ENCODE measurements around the gene SESN1.

DNA sequence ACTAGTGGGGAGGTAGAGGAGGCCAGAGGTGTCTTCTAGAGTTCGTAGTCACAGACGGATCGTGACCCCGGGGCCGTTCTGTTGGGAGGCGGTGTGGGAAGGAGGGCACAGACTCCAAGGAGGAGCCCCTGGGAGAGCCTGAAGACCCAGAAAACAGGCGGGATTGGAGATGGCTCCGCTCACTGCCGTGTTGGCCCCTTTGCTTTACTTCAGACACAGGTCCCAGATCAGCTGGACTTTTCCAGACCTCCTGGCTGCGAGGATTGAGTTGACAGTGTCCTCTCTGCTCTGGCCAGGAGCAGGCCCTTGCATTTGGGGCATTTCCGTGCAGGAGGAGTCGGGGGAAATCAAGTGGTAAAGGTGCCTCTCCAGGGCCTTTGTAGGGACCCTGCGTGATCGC is 133.6 kb downstream of the SESN1 start:
- TF ChIP-seq, protein P1, sequence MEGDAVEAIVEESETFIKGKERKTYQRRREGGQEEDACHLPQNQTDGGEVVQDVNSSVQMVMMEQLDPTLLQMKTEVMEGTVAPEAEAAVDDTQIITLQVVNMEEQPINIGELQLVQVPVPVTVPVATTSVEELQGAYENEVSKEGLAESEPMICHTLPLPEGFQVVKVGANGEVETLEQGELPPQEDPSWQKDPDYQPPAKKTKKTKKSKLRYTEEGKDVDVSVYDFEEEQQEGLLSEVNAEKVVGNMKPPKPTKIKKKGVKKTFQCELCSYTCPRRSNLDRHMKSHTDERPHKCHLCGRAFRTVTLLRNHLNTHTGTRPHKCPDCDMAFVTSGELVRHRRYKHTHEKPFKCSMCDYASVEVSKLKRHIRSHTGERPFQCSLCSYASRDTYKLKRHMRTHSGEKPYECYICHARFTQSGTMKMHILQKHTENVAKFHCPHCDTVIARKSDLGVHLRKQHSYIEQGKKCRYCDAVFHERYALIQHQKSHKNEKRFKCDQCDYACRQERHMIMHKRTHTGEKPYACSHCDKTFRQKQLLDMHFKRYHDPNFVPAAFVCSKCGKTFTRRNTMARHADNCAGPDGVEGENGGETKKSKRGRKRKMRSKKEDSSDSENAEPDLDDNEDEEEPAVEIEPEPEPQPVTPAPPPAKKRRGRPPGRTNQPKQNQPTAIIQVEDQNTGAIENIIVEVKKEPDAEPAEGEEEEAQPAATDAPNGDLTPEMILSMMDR (IDR thresholded peaks at IDR 0.05; ENCODE audit: borderline replicate concordance, extremely low read depth, low read length, poor library complexity, severe bottlenecking): no peak
- TF ChIP-seq EZH2 (IDR thresholded peaks at IDR 0.05; ENCODE audit: borderline replicate concordance, low read depth, low read length, severe bottlenecking): no peak

All from DND-41 (cell line).